ENCODE data around the gene SLC16A8. TPM values are rescaled to one million over a fixed set of nuclear protein-coding genes. Genes with fewer than 3 reads are reported as not detected.

The SLC16A8 gene
- total and polyA plus RNA-seq, 2 donors (not counting 1 experiment from before 2014, with no cell fraction given), result not detected

- no peaks in the 10 kb centered on the region for H3K36me3 ChIP-seq (replicated peaks in 1 of 2; ENCODE audit: control extremely low read depth in 1 of 2, control insufficient read depth in 1 of 2, extremely low read depth in 1 of 2, insufficient read depth in 2 of 2, low read length in 1 of 2)
- H3K27ac ChIP-seq (ENCODE audit: low read length in 2 of 2), result no peak overlapping the region
- DNase-seq, result no peak
- H3K4me1 Mint-ChIP-seq, result peaks cover 7% of the 10 kb centered on the region
- ATAC-seq (ENCODE audit: low read depth), result no peak
- no peak overlapping the region for H3K9ac ChIP-seq (ENCODE audit: low read length)
- H2AFZ ChIP-seq (ENCODE audit: insufficient read depth, low read depth, low read length, poor library complexity, severe bottlenecking), result no peak overlapping the region
- intact Hi-C loops (cut with micrococcal nuclease), result loop anchor here (5.0 to 10.0 kb wide), 3 partner anchors 134 to 346 kb away; partner anchors contain the start of genes CSNK1E and PLA2G6
- CTCF ChIA-PET, result interaction anchor here (0.8 to 5.3 kb wide), 13 partner anchors 8 to 675 kb away, joined by 3 to 89 read pairs (median 7); partner anchors contain the start of genes DMC1 and TOMM22
- H3K4me2 ChIP-seq (replicated peaks; ENCODE audit: low read depth, low read length, poor library complexity, severe bottlenecking), result no peak overlapping the region
- H3K27me3 ChIP-seq (replicated peaks in 1 of 4; ENCODE audit: control extremely low read depth in 1 of 4, control insufficient read depth in 3 of 4, insufficient read depth in 4 of 4, low read length in 3 of 4), result peaks cover 0 to 19% (median 2%) of the 10 kb centered on the region in 4 experiments
- peaks cover 11% of the 10 kb centered on the region for H3K27me3 Mint-ChIP-seq
- H3K27ac Mint-ChIP-seq, result no peak overlapping the region
- no peaks in the 10 kb centered on the region for H3K9me3 ChIP-seq (ENCODE audit: control extremely low read depth in 1 of 3, control insufficient read depth in 2 of 3, insufficient read depth in 1 of 3, low read length in 2 of 3)
- TF ChIP-seq CTCF (IDR thresholded peaks at IDR 0.05) (no peak), EZH2 (IDR thresholded peaks at IDR 0.05; ENCODE audit: borderline replicate concordance, insufficient read depth, low read depth, low read length, poor library complexity, severe bottlenecking) (no peak)
- H3K9me3 Mint-ChIP-seq (ENCODE audit: insufficient read depth), result no peaks in the 10 kb centered on the region
- POLR2A ChIA-PET, result no interaction called here
- no peaks in the 10 kb centered on the region for H4K20me1 ChIP-seq (ENCODE audit: control insufficient read depth, insufficient read depth, low read length, poor library complexity, severe bottlenecking)
- no peaks in the 10 kb centered on the region for H3K79me2 ChIP-seq (ENCODE audit: control insufficient read depth, insufficient read depth, low read length)
- 65% methylated on average over 8 of the region's 8 CpGs for WGBS (ENCODE audit: insufficient coverage)
- H3K4me3 ChIP-seq (ENCODE audit: control extremely low read depth in 1 of 5, extremely low read depth in 1 of 5, insufficient read depth in 1 of 5, low read depth in 2 of 5, low read length in 4 of 5), result no peak overlapping the region
- no peak overlapping the region for H3K4me3 Mint-ChIP-seq
- peaks cover 0 to 12% of the 10 kb centered on the region in 2 donors for H3K4me1 ChIP-seq (ENCODE audit: control insufficient read depth in 2 of 2, insufficient read depth in 2 of 2, low read length in 2 of 2)
Observed at GRCh38 chr22:38051261-38051660, 32.7 kb downstream of the SLC16A8 start.

- H3K4me2 ChIP-seq (replicated peaks; ENCODE audit: low read depth, low read length, poor library complexity, severe bottlenecking), result no peak overlapping the region
- H2AFZ ChIP-seq (ENCODE audit: insufficient read depth, low read depth, low read length, poor library complexity, severe bottlenecking), result no peak overlapping the region
- intact Hi-C loops (cut with micrococcal nuclease), result loop anchor here (5.0 to 10.0 kb wide), 3 partner anchors 134 to 347 kb away; partner anchors contain the start of genes CSNK1E and PLA2G6
- ChIA-PET CTCF (interaction anchor here (1.0 kb wide), 1 partner anchor 521 kb away, joined by 3 read pairs; no protein-coding TSS in a partner anchor), POLR2A (no interaction called here)
- no peak for DNase-seq
- Mint-ChIP-seq H3K27me3 (peaks cover 11% of the 10 kb centered on the region), H3K27ac (no peak overlapping the region), H3K4me3 (no peak overlapping the region), H3K4me1 (peaks cover 7% of the 10 kb centered on the region), H3K9me3 (ENCODE audit: insufficient read depth) (no peaks in the 10 kb centered on the region)
- H3K4me3 ChIP-seq (ENCODE audit: control extremely low read depth in 1 of 5, extremely low read depth in 1 of 5, insufficient read depth in 1 of 5, low read depth in 2 of 5, low read length in 4 of 5), result no peak overlapping the region
- TF ChIP-seq CTCF (IDR thresholded peaks at IDR 0.05), result no peak
- no peak for TF ChIP-seq EZH2 (IDR thresholded peaks at IDR 0.05; ENCODE audit: borderline replicate concordance, insufficient read depth, low read depth, low read length, poor library complexity, severe bottlenecking)
- WGBS (ENCODE audit: insufficient coverage), result 89% methylated on average over 7 of the region's 7 CpGs
- no peaks in the 10 kb centered on the region for H3K36me3 ChIP-seq (replicated peaks in 1 of 2; ENCODE audit: control extremely low read depth in 1 of 2, control insufficient read depth in 1 of 2, extremely low read depth in 1 of 2, insufficient read depth in 2 of 2, low read length in 1 of 2)
- H3K79me2 ChIP-seq (ENCODE audit: control insufficient read depth, insufficient read depth, low read length), result no peaks in the 10 kb centered on the region
- H3K27ac ChIP-seq (ENCODE audit: low read length in 2 of 2), result no peak overlapping the region
- no peak overlapping the region for H3K9ac ChIP-seq (ENCODE audit: low read length)
- peaks cover 0 to 11% of the 10 kb centered on the region in 2 donors for H3K4me1 ChIP-seq (ENCODE audit: control insufficient read depth in 2 of 2, insufficient read depth in 2 of 2, low read length in 2 of 2)
- peaks cover 0 to 21% (median 2%) of the 10 kb centered on the region in 4 experiments for H3K27me3 ChIP-seq (replicated peaks in 1 of 4; ENCODE audit: control extremely low read depth in 1 of 4, control insufficient read depth in 3 of 4, insufficient read depth in 4 of 4, low read length in 3 of 4)
- no peaks in the 10 kb centered on the region for H3K9me3 ChIP-seq (ENCODE audit: control extremely low read depth in 1 of 3, control insufficient read depth in 2 of 3, insufficient read depth in 1 of 3, low read length in 2 of 3)
- no peaks in the 10 kb centered on the region for H4K20me1 ChIP-seq (ENCODE audit: control insufficient read depth, insufficient read depth, low read length, poor library complexity, severe bottlenecking)
- no peak for ATAC-seq (ENCODE audit: low read depth)
Observed at GRCh38 chr22:38050720-38051119, 33.3 kb downstream of the SLC16A8 start.
